ENCODE data around the gene DUSP8.
A peak's percentile ranks its signal among the peaks of the same experiment; 100 is the strongest.

The DUSP8 gene

DNA sequence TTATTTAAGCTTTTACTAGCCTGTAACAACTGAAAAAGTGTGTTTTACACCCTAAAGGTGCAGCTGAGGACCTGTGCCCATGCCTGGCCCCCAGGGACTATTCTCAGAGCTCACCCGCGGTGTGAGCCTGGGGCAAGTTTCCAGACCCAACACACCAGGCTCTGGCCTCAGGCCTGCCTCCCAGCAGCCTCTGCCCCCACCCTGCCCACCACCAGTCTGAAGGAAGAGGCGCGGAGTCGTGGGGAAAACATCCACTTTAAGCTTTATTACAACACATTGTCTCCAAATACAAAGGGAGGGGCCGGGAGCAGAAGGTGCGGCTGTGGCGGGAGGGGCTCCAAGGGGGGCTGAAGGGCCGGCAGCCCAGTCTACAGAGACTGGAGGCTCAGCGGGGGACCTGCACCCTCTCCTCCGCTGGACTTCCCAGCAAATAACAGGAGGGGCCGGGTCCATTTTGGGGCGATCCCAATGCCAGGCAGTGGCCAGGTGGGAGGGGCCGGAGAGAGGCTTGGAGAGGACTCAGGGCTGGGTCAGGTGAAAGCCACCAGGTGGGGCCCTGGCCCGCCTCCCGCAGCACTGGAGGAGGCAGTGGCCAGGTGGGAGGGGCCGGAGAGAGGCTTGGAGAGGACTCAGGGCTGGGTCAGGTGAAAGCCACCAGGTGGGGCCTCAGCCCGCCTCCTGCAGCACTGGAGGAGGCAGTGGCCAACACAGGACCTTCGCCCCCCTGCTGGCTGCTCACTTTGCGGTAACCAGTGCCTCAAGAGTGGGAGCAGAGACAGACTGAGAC, 18.1 kb downstream of the DUSP8 start:
- TF ChIP-seq GLIS2 (tag by site-specific recombination; IDR thresholded peaks at IDR 0.05) (peak; percentile 64; the same call in 1 of the 2 replicates), GLIS1 (tag by site-specific recombination; IDR thresholded peaks at IDR 0.05) (peak; percentile 87), ZSCAN23 (tag by site-specific recombination; IDR thresholded peaks at IDR 0.05) (no peak), KLF1 (tag by site-specific recombination; IDR thresholded peaks at IDR 0.05) (peak; percentile 30; the same call in 1 of the 2 replicates), ZNF121 (tag by site-specific recombination; IDR thresholded peaks at IDR 0.05) (0 out of 2 replicates have a peak, but pooled peaks have one; percentile 28), SP3 (tag by site-specific recombination; IDR thresholded peaks at IDR 0.05) (no peak), SP2 (tag by site-specific recombination; IDR thresholded peaks at IDR 0.05) (no peak)
- POLR2A ChIA-PET: interaction anchor here (0.8 to 1.4 kb wide), 2 partner anchors 10 to 21 kb away, joined by 3 to 6 read pairs; no protein-coding TSS in a partner anchor
- no peaks in the 10 kb centered on the region for H3K9me3 ChIP-seq (ENCODE audit: control insufficient read depth, insufficient read depth, low read depth, low read length)
- CTCF ChIA-PET: interaction anchor here (1.0 to 2.4 kb wide), 3 partner anchors 20 to 87 kb away, joined by 3 to 19 read pairs (median 3); no protein-coding TSS in a partner anchor
- H3K4me1 ChIP-seq (ENCODE audit: control insufficient read depth, insufficient read depth, low read length): no peaks in the 10 kb centered on the region
- H3K27ac ChIP-seq (ENCODE audit: extremely low read depth, low read depth, low read length): no peak overlapping the region
- H3K4me3 ChIP-seq (ENCODE audit: low read depth, low read length): no peak overlapping the region
- H3K36me3 ChIP-seq (ENCODE audit: control insufficient read depth in 2 of 2, insufficient read depth in 1 of 2, low read length in 2 of 2): peaks cover 0 to 15% of the 10 kb centered on the region in 2 experiments; a peak in 1 of 3 replicates

DNA sequence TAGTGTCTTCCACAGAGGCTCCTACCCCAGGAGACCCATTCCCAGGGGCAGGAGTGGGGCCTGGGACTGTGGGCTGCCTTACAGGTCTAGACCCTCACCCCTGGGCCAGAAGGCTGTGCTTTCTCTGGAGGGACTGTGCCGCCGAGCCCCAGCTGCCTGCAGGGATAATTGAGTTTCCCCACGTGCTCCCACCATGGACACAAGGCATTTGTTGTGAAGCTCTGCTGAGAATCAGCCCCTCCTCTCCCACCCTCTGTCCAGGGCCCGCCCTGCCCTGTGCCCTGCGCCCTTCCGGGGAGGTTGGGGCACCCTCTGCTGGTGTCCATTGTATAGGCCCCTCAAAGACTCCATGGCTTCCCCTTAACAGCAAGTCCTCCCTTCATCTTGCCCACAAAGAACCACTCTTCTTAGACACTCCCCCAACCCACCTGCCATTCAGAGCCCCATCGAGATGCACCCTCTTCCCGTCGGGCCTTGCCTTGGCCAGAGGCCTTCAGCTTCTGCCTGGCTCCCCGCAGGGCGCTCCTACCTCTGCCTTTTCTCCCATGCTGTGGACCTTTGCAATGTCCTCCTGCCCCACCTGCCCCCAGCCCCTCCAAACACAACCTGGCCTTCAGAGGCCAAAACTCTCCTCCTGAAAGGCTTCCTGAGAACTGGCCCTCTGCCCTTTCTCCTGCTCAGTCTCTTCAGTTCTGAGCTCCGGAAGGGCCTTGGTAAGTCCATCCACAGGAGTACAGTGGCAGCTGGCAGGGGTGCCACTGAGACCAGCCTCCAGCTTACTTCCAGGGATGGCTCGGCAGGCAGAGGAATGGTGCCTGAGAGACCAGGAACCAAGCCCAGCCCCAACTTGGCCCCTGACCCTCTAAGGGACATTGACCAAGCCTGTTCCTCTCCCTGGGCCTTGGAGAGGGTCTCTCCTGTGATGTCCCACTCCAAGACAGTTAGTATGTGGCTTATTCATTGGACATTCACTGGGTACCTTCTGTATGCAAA, 22.4 kb downstream of the DUSP8 start:
- H3K4me1 ChIP-seq (ENCODE audit: control insufficient read depth, insufficient read depth, low read length): peaks cover 3% of the 10 kb centered on the region; the same call in 1 of the 2 replicates
- no peaks in the 10 kb centered on the region for H3K36me3 ChIP-seq (ENCODE audit: control insufficient read depth in 2 of 2, insufficient read depth in 1 of 2, low read length in 2 of 2)
- no peak overlapping the region for H3K4me3 ChIP-seq (ENCODE audit: low read depth, low read length)
- no peak for TF ChIP-seq ZNF133 (tag by site-specific recombination; IDR thresholded peaks at IDR 0.05)
- TF ChIP-seq ZIC2 (tag by site-specific recombination; IDR thresholded peaks at IDR 0.05): peak; percentile 24; the same call in 1 of the 2 replicates
- H3K9me3 ChIP-seq (ENCODE audit: control insufficient read depth, insufficient read depth, low read depth, low read length): no peaks in the 10 kb centered on the region
- ChIA-PET CTCF (interaction anchor here (0.7 to 1.9 kb wide), 4 partner anchors 18 to 284 kb away, joined by 3 to 7 read pairs (median 4); no protein-coding TSS in a partner anchor), POLR2A (interaction anchor here (1.1 kb wide), 1 partner anchor 15 kb away, joined by 4 read pairs; no protein-coding TSS in a partner anchor)
- H3K27ac ChIP-seq (ENCODE audit: extremely low read depth, low read depth, low read length): no peak overlapping the region

DNA sequence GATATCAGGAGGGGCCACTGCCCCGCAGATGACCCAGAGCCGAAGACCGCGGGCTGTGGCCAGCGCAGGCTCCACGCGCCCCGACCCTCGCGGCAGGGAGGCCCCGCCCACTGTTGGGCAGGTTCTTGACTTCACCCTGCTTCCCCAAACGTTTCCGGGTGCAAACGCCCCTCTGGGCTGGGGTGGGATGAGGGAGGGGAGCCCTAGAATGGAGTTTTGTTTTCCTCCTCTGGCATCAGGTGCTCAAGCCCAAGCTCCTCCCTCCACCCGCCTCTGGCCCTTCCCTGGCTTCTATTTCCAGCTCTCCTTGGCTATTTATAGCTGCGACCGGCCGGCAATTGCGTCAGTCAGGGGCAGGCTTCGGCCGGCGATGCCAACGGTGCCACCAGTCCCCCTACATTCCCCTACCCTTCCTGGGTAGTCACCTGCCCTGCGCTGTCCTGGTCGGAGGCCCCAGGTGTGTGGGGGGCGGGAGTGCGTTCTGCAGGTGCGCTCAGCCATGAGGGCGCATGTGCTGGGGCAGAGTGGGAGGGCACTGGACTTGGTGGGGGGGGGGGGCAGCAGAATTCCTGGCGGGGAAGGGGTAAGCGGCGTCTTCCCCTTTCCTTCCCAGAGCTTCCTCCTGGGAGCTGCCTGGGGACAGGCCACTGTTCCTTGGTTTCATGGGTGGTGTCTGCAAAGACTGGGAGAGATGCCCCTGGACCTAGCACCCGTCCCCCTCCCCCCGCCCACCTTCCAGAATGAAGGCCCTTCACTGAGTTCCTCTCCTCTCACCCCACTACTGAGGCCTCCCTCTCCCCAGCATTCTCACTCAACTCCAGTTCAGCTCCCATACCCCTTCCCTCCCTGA, 23.6 kb downstream of the DUSP8 start:
- Histone ChIP-seq H3K4me1 (ENCODE audit: control insufficient read depth, insufficient read depth, low read length) (peaks cover 3% of the 10 kb centered on the region; the same call in 1 of the 2 replicates), H3K36me3 (ENCODE audit: control insufficient read depth in 2 of 2, insufficient read depth in 1 of 2, low read length in 2 of 2) (no peaks in the 10 kb centered on the region), H3K27ac (ENCODE audit: extremely low read depth, low read depth, low read length) (no peak overlapping the region), H3K4me3 (ENCODE audit: low read depth, low read length) (no peak overlapping the region), H3K9me3 (ENCODE audit: control insufficient read depth, insufficient read depth, low read depth, low read length) (no peaks in the 10 kb centered on the region)
- ChIA-PET CTCF (interaction anchor here (1.4 to 5.4 kb wide), 3 partner anchors 19 to 27 kb away, joined by 4 to 138 read pairs (median 7); no protein-coding TSS in a partner anchor), POLR2A (interaction anchor here (0.9 to 1.3 kb wide), 3 partner anchors 10 to 27 kb away, joined by 3 to 8 read pairs (median 4); no protein-coding TSS in a partner anchor)
- TF ChIP-seq, protein P1, sequence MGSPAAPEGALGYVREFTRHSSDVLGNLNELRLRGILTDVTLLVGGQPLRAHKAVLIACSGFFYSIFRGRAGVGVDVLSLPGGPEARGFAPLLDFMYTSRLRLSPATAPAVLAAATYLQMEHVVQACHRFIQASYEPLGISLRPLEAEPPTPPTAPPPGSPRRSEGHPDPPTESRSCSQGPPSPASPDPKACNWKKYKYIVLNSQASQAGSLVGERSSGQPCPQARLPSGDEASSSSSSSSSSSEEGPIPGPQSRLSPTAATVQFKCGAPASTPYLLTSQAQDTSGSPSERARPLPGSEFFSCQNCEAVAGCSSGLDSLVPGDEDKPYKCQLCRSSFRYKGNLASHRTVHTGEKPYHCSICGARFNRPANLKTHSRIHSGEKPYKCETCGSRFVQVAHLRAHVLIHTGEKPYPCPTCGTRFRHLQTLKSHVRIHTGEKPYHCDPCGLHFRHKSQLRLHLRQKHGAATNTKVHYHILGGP (tag by site-specific recombination; IDR thresholded peaks at IDR 0.05): no peak
- TF ChIP-seq, protein P2, sequence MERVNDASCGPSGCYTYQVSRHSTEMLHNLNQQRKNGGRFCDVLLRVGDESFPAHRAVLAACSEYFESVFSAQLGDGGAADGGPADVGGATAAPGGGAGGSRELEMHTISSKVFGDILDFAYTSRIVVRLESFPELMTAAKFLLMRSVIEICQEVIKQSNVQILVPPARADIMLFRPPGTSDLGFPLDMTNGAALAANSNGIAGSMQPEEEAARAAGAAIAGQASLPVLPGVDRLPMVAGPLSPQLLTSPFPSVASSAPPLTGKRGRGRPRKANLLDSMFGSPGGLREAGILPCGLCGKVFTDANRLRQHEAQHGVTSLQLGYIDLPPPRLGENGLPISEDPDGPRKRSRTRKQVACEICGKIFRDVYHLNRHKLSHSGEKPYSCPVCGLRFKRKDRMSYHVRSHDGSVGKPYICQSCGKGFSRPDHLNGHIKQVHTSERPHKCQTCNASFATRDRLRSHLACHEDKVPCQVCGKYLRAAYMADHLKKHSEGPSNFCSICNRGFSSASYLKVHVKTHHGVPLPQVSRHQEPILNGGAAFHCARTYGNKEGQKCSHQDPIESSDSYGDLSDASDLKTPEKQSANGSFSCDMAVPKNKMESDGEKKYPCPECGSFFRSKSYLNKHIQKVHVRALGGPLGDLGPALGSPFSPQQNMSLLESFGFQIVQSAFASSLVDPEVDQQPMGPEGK (tag by site-specific recombination; IDR thresholded peaks at IDR 0.05): peak; percentile 69; the same call in 1 of the 2 replicates
- TF ChIP-seq, protein P3, sequence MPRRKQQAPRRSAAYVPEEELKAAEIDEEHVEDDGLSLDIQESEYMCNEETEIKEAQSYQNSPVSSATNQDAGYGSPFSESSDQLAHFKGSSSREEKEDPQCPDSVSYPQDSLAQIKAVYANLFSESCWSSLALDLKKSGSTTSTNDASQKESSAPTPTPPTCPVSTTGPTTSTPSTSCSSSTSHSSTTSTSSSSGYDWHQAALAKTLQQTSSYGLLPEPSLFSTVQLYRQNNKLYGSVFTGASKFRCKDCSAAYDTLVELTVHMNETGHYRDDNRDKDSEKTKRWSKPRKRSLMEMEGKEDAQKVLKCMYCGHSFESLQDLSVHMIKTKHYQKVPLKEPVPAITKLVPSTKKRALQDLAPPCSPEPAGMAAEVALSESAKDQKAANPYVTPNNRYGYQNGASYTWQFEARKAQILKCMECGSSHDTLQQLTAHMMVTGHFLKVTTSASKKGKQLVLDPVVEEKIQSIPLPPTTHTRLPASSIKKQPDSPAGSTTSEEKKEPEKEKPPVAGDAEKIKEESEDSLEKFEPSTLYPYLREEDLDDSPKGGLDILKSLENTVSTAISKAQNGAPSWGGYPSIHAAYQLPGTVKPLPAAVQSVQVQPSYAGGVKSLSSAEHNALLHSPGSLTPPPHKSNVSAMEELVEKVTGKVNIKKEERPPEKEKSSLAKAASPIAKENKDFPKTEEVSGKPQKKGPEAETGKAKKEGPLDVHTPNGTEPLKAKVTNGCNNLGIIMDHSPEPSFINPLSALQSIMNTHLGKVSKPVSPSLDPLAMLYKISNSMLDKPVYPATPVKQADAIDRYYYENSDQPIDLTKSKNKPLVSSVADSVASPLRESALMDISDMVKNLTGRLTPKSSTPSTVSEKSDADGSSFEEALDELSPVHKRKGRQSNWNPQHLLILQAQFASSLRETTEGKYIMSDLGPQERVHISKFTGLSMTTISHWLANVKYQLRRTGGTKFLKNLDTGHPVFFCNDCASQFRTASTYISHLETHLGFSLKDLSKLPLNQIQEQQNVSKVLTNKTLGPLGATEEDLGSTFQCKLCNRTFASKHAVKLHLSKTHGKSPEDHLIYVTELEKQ (tag by site-specific recombination; IDR thresholded peaks at IDR 0.05; ENCODE audit: borderline replicate concordance): no peak
- TF ChIP-seq ZNF23 (tag by site-specific recombination; IDR thresholded peaks at IDR 0.05; ENCODE audit: borderline replicate concordance): no peak
- TF ChIP-seq, protein P4, sequence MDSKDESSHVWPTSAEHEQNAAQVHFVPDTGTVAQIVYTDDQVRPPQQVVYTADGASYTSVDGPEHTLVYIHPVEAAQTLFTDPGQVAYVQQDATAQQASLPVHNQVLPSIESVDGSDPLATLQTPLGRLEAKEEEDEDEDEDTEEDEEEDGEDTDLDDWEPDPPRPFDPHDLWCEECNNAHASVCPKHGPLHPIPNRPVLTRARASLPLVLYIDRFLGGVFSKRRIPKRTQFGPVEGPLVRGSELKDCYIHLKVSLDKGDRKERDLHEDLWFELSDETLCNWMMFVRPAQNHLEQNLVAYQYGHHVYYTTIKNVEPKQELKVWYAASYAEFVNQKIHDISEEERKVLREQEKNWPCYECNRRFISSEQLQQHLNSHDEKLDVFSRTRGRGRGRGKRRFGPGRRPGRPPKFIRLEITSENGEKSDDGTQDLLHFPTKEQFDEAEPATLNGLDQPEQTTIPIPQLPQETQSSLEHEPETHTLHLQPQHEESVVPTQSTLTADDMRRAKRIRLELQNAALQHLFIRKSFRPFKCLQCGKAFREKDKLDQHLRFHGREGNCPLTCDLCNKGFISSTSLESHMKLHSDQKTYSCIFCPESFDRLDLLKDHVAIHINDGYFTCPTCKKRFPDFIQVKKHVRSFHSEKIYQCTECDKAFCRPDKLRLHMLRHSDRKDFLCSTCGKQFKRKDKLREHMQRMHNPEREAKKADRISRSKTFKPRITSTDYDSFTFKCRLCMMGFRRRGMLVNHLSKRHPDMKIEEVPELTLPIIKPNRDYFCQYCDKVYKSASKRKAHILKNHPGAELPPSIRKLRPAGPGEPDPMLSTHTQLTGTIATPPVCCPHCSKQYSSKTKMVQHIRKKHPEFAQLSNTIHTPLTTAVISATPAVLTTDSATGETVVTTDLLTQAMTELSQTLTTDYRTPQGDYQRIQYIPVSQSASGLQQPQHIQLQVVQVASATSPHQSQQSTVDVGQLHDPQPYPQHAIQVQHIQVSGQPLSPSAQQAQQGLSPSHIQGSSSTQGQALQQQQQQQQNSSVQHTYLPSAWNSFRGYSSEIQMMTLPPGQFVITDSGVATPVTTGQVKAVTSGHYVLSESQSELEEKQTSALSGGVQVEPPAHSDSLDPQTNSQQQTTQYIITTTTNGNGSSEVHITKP (tag by site-specific recombination; IDR thresholded peaks at IDR 0.05): peak; percentile 23; the same call in 1 of the 2 replicates
